Panc1 (cell line): Measurements from ENCODE around the gene TP73. TPM values are rescaled to one million over a fixed set of nuclear protein-coding genes. Genes with fewer than 3 reads are reported as not detected.
A peak's percentile ranks its signal among the peaks of the same experiment; 100 is the strongest.

Source experiments
- ATAC-seq: fragments of 200-7000 bp; cut with Tn5 transposase; 2 replicates; pipeline ENCODE4 v1.9.1; 2020; ENCODE audit warnings: mild to moderate bottlenecking, moderate library complexity
- BruUV-seq: library from RNA; stranded (reverse); fragments of 400-500 nt; replicated peaks from 2 replicates; lab custom pipeline; 2021; lab: Mats Ljungman, UMichigan
- CTCF ChIA-PET: fragments of 300-600 bp; sonication (Branson Sonifier 250); formaldehyde crosslinking; loops from one replicate; lab custom pipeline; 2022; ENCODE audit warnings: antibody characterized with exemption; lab: Charles Lee
- POLR2A ChIA-PET: fragments of 300-600 bp; sonication (Branson Sonifier 250); formaldehyde crosslinking; loops from one replicate; lab custom pipeline; 2022; ENCODE audit warnings: antibody characterized with exemption; lab: Charles Lee
- DNase-seq: peaks from one replicate; pipeline ENCODE4 v3.0.0-alpha.2; 2010; ENCODE audit warnings: low read depth, low spot score
- H3K27ac ChIP-seq: 2 replicates; pipeline ENCODE4 v1.5.1; 2011; ENCODE audit warnings: mild to moderate bottlenecking, low read length, inconsistent platforms
- H3K27me3 ChIP-seq: fragments of 200-500 bp; sonication (Bioruptor generic); 2 replicates; pipeline ENCODE4 v1.6.0; 2014; ENCODE audit warnings: low read length, inconsistent platforms; ENCODE audit not compliant: control insufficient read depth, insufficient read depth
- H3K36me3 ChIP-seq: fragments of 200-500 bp; sonication (Bioruptor generic); 2 replicates; pipeline ENCODE4 v1.5.1; 2014; ENCODE audit warnings: inconsistent platforms, mild to moderate bottlenecking, low read length, moderate library complexity; ENCODE audit not compliant: control insufficient read depth, insufficient read depth
- H3K4me1 ChIP-seq: 2 replicates; pipeline ENCODE4 v1.5.1; 2011; ENCODE audit warnings: inconsistent platforms, mild to moderate bottlenecking, low read length, moderate library complexity; ENCODE audit not compliant: control insufficient read depth, insufficient read depth
- H3K4me3 ChIP-seq, 2 experiments: 2 replicates each; pipeline ENCODE4 v1.5.1; 2011 to 2012; ENCODE audit warnings: low read depth in 2 of 2, low read length in 2 of 2, mild to moderate bottlenecking in 2 of 2, inconsistent platforms in 1 of 2, moderate library complexity in 1 of 2
- H3K9me3 ChIP-seq: fragments of 200-500 bp; sonication (Bioruptor generic); 2 replicates; pipeline ENCODE4 v1.5.1; 2014; ENCODE audit warnings: low read depth, mild to moderate bottlenecking, inconsistent platforms, low read length, moderate library complexity; ENCODE audit not compliant: control insufficient read depth, insufficient read depth
- POLR2AphosphoS5 ChIP-seq: IDR thresholded peaks from 2 replicates; pipeline ENCODE4 v1.6.1; 2012; ENCODE audit warnings: mild to moderate bottlenecking, low read depth, low read length, moderate library complexity
- SIN3A ChIP-seq: IDR thresholded peaks from 2 replicates; pipeline ENCODE4 v1.6.1; 2012; ENCODE audit warnings: low read depth, mild to moderate bottlenecking, low read length, moderate library complexity, borderline replicate concordance; ENCODE audit not compliant: insufficient read depth
- TCF7L2 ChIP-seq: IDR thresholded peaks from 2 replicates; pipeline ENCODE4 v1.6.1; 2011; ENCODE audit warnings: mild to moderate bottlenecking, low read depth, low read length, inconsistent platforms
- in situ Hi-C: cut with HindIII; loops from 2 replicates; pipeline ENCODE4 v1.10.0; 2016; ENCODE audit warnings: low sequenced_read_pairs, low pct_unique_long_range_greater_than_20kb
- intact Hi-C: fragments of 100-400 bp; cut with micrococcal nuclease; formaldehyde crosslinking; loops from one replicate; pipeline ENCODE4 v1.10.0; 2022; ENCODE audit not compliant: unreplicated experiment
- total RNA-seq: library from RNA; stranded (reverse); gene quantifications from one replicate; pipeline ENCODE4 v1.2.1, GENCODE V29; 2021; ENCODE audit not compliant: unreplicated experiment
- TF ChIP-seq, protein P1 (sequence below), 2 experiments: IDR thresholded peaks; 2 replicates each; pipeline ENCODE4 v1.6.1; 2011 to 2012; ENCODE audit warnings: low read depth in 2 of 2, control low read depth in 1 of 2, low read length in 1 of 2, mild to moderate bottlenecking in 1 of 2, moderate library complexity in 1 of 2; ENCODE audit not compliant: insufficient read depth in 1 of 2
- TF ChIP-seq, protein P2 (sequence below): fragments of 450-650 bp; IDR thresholded peaks from 2 replicates; pipeline ENCODE4 v1.5.1; 2017; ENCODE audit warnings: mild to moderate bottlenecking

The TP73 gene
- total RNA-seq, 1 experiment from 2014 or later: 4.7 TPM

DNA sequence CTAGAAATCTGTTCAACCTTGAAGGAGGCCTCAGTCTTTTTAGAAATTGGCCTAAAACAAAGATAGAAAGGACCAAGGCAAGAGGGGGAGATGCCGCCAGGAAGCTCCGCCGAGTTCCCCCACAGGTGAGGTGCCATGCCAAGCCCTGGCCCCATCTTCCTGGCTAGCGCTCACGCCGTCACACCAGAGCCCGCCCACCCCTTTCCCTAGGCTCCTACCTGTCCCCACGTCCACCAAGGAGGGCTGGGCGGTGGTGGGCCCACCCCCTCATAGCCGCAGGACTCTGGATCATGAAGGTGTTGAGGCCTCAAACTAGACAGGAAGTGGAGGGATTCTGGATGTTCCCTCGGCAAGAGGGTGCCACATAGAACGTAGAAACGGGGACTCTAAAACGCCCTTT, 84.4 kb downstream of the TP73 start:
- Histone ChIP-seq H3K27ac (no peak overlapping the region), H3K27me3 (no peaks in the 10 kb centered on the region), H3K4me1 (no peaks in the 10 kb centered on the region), H3K4me3 (no peak overlapping the region), H3K36me3 (no peaks in the 10 kb centered on the region; the same call in 1 of the 2 replicates), H3K9me3 (no peaks in the 10 kb centered on the region)
- ChIA-PET POLR2A (no interaction called here), CTCF (no interaction called here)
- intact Hi-C loops: no loop called here
- ATAC-seq (no peak), DNase-seq (no peak)
- BruUV-seq: no TSS peak
- in situ Hi-C loops: no loop called here
- TF ChIP-seq, protein P1, sequence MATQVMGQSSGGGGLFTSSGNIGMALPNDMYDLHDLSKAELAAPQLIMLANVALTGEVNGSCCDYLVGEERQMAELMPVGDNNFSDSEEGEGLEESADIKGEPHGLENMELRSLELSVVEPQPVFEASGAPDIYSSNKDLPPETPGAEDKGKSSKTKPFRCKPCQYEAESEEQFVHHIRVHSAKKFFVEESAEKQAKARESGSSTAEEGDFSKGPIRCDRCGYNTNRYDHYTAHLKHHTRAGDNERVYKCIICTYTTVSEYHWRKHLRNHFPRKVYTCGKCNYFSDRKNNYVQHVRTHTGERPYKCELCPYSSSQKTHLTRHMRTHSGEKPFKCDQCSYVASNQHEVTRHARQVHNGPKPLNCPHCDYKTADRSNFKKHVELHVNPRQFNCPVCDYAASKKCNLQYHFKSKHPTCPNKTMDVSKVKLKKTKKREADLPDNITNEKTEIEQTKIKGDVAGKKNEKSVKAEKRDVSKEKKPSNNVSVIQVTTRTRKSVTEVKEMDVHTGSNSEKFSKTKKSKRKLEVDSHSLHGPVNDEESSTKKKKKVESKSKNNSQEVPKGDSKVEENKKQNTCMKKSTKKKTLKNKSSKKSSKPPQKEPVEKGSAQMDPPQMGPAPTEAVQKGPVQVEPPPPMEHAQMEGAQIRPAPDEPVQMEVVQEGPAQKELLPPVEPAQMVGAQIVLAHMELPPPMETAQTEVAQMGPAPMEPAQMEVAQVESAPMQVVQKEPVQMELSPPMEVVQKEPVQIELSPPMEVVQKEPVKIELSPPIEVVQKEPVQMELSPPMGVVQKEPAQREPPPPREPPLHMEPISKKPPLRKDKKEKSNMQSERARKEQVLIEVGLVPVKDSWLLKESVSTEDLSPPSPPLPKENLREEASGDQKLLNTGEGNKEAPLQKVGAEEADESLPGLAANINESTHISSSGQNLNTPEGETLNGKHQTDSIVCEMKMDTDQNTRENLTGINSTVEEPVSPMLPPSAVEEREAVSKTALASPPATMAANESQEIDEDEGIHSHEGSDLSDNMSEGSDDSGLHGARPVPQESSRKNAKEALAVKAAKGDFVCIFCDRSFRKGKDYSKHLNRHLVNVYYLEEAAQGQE (IDR thresholded peaks at IDR 0.05; ENCODE audit: insufficient read depth in 1 of 2, low read depth in 2 of 2, low read length in 1 of 2): no peak
- TF ChIP-seq, protein P2, sequence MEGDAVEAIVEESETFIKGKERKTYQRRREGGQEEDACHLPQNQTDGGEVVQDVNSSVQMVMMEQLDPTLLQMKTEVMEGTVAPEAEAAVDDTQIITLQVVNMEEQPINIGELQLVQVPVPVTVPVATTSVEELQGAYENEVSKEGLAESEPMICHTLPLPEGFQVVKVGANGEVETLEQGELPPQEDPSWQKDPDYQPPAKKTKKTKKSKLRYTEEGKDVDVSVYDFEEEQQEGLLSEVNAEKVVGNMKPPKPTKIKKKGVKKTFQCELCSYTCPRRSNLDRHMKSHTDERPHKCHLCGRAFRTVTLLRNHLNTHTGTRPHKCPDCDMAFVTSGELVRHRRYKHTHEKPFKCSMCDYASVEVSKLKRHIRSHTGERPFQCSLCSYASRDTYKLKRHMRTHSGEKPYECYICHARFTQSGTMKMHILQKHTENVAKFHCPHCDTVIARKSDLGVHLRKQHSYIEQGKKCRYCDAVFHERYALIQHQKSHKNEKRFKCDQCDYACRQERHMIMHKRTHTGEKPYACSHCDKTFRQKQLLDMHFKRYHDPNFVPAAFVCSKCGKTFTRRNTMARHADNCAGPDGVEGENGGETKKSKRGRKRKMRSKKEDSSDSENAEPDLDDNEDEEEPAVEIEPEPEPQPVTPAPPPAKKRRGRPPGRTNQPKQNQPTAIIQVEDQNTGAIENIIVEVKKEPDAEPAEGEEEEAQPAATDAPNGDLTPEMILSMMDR: no peak
- TF ChIP-seq POLR2AphosphoS5: no peak
- TF ChIP-seq TCF7L2: no peak
- no peak for TF ChIP-seq SIN3A

DNA sequence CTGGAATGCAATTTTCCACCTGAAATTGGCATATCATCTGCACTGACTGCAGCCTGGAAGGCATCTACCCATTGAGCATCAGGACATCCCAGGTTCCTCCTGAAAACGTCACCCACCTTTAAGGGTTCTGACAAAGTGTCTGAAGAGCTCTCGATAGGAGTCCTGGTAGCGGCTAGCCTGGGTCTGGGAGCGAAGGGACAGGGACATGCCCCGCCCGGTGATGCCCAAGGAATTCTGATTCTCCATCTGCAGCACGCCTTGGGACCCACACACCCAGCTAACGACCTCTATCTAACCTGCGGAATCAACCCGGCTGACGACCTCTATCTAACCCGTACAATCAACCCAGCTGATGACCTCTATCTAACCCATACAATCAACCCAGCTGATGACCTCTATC, 86.6 kb downstream of the TP73 start:
- Histone ChIP-seq H3K27me3 (no peaks in the 10 kb centered on the region), H3K27ac (no peak overlapping the region), H3K36me3 (no peaks in the 10 kb centered on the region; the same call in 1 of the 2 replicates), H3K9me3 (no peaks in the 10 kb centered on the region), H3K4me3 (no peak overlapping the region), H3K4me1 (no peaks in the 10 kb centered on the region)
- in situ Hi-C loops: no loop called here
- no peak for DNase-seq
- intact Hi-C loops: no loop called here
- CTCF ChIA-PET: no interaction called here
- TSS peak; percentile 79 for BruUV-seq
- ATAC-seq: no peak
- POLR2A ChIA-PET: no interaction called here
- TF ChIP-seq, protein P1 (IDR thresholded peaks at IDR 0.05; ENCODE audit: insufficient read depth in 1 of 2, low read depth in 2 of 2, low read length in 1 of 2): no peak
- no peak for TF ChIP-seq TCF7L2
- no peak for TF ChIP-seq SIN3A
- no peak for TF ChIP-seq POLR2AphosphoS5
- TF ChIP-seq, protein P2: no peak
